Fibroblast of skin of right biceps (primary cell): Measurements from ENCODE around the gene KHDC1.
"Not testable (repeated sequence)": the region's sequence is repeated elsewhere in the genome, so short reads cannot be mapped to it uniquely, and the experiment has no call there.

ENCODE experiments used
- DNase-seq: peaks from one replicate; pipeline ENCODE4 v3.0.0-alpha.2; 2013

The KHDC1 gene

GRCh38 chr6:73262671-73263569 is at the start of gene KHDC1:
Gene KHDC1 (minus strand): TSS chr6:73263196. CDS start chr6:73242517, 20,679 bp downstream.
- peak; percentile 72 for DNase-seq

- not testable (repeated sequence) for DNase-seq
Observed at GRCh38 chr6:73310503-73310845, 47.5 kb upstream of the KHDC1 start.

GRCh38 chr6:73309785-73310502 is 46.9 kb upstream of the KHDC1 start:
- peak; percentile 73 for DNase-seq

- no peak for DNase-seq
Observed at GRCh38 chr6:73309535-73309784, 46.5 kb upstream of the KHDC1 start.

GRCh38 chr6:73308712-73309534 is 45.9 kb upstream of the KHDC1 start:
- peak; percentile 51 for DNase-seq

- DNase-seq, result not testable (repeated sequence)
Observed at GRCh38 chr6:73303773-73304172, 40.8 kb upstream of the KHDC1 start.

- DNase-seq, result no peak
Observed at GRCh38 chr6:73302339-73302738, 39.3 kb upstream of the KHDC1 start.

- DNase-seq, result no peak
Observed at GRCh38 chr6:73299151-73299971, 36.4 kb upstream of the KHDC1 start.

GRCh38 chr6:73293331-73293730 is 30.3 kb upstream of the KHDC1 start:
- DNase-seq, result no peak

GRCh38 chr6:73290435-73290834 is 27.4 kb upstream of the KHDC1 start:
- DNase-seq, result peak; percentile 34

- no peak for DNase-seq
Observed at GRCh38 chr6:73286752-73287151, 23.8 kb upstream of the KHDC1 start.

- DNase-seq, result peak; percentile 67
Observed at GRCh38 chr6:73285674-73286283, 22.8 kb upstream of the KHDC1 start.

- DNase-seq, result no peak
Observed at GRCh38 chr6:73282871-73283270, 19.9 kb upstream of the KHDC1 start.

- DNase-seq, result not testable (repeated sequence)
Observed at GRCh38 chr6:73281684-73282083, 18.7 kb upstream of the KHDC1 start.

GRCh38 chr6:73269296-73269695 is 6.3 kb upstream of the KHDC1 start:
- DNase-seq, result not testable (repeated sequence)

- DNase-seq, result not testable (repeated sequence)
Observed at GRCh38 chr6:73268896-73269295, 5.9 kb upstream of the KHDC1 start.

GRCh38 chr6:73264446-73264845 is 1.4 kb upstream of the KHDC1 start:
- no peak for DNase-seq

GRCh38 chr6:73263570-73263909 is 544 bp upstream of the KHDC1 start:
- no peak for DNase-seq

GRCh38 chr6:73258721-73259120 is 4.3 kb downstream of the KHDC1 start:
- DNase-seq, result no peak

GRCh38 chr6:73254323-73254722 is 8.7 kb downstream of the KHDC1 start:
- not testable (repeated sequence) for DNase-seq

GRCh38 chr6:73252703-73253102 is 10.3 kb downstream of the KHDC1 start:
- no peak for DNase-seq

GRCh38 chr6:73250016-73250415 is 13.0 kb downstream of the KHDC1 start:
- no peak for DNase-seq
